ENCODE data around the gene TEX26.

Gene TEX26

DNA sequence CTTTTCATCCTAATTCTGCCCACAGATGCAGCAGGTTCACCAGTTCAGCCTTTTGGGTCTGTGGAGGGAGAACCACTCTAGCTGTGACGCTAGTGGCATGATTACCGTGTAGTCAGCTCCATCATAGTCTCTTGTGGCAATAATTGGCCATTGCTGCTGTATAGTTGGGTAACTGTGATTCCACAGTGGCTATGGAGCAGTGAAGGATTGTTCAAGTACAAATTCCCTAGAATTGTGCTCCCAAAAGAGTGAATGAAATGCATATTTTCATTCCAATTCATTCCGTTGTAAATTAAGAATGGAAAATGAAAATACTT, 856 bp downstream of the TEX26 start:
- Mint-ChIP-seq H3K4me1 (no peaks in the 10 kb centered on the region), H3K27me3 (peaks cover 49% of the 10 kb centered on the region)

DNA sequence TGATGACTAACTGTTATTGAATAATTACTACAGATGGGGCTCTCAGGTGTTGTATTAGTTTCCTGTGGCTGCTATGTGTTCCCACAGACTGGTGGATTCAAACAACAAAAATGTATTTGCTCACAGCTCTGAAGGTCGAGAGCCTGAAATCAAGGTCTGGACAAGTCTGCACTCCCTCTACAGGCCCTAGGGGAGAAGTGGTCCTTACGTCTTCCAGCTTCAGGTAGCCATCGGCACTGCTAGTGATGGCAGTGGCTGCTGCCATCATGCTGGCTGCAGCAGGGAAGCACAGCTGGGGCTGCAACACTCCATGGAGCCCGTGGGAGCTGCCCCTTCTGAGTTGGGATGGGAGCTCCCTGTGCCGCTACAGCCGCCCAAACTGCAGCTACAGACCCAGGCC, 1.9 kb downstream of the TEX26 start:
- H3K4me1 Mint-ChIP-seq: no peaks in the 10 kb centered on the region
- H3K4me3 Mint-ChIP-seq: no peak overlapping the region
- peaks cover 47% of the 10 kb centered on the region for H3K27me3 Mint-ChIP-seq
- ATAC-seq (no peak), DNase-seq (no peak)
- peaks cover 9% of the 10 kb centered on the region for H3K9me3 Mint-ChIP-seq
- no peaks in the 10 kb centered on the region for H3K36me3 Mint-ChIP-seq (ENCODE audit: low read depth)
- H3K27ac Mint-ChIP-seq: no peak overlapping the region

More for the DNA sequence above, 856 bp downstream of the TEX26 start:
- peaks cover 9% of the 10 kb centered on the region for H3K9me3 Mint-ChIP-seq
- ATAC-seq (no peak), DNase-seq (no peak)
- H3K27ac Mint-ChIP-seq: no peak overlapping the region
- no peak overlapping the region for H3K4me3 Mint-ChIP-seq
- H3K36me3 Mint-ChIP-seq (ENCODE audit: low read depth): no peaks in the 10 kb centered on the region

DNA sequence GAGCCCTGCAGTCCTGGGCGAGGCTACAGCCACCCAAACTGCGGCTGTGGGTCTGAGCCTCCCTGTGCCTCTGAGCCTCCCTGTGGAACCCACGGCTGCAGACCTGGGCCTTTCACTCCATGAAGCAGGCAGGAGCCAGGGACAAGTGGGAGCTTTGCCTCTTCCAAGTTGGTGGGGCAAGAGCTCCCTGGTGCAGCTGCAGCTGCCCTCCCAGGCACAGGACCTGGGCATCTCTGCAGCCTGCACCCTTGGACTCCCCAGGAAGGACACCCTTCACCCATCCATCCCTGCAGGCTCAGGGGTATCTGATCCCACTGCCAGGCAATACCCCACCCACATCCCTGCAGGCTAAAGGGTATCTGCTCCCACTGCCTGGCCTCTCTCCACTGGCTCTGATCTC, 2.3 kb downstream of the TEX26 start:
- ATAC-seq (no peak), DNase-seq (no peak)
- Mint-ChIP-seq H3K27ac (no peak overlapping the region), H3K27me3 (peaks cover 43% of the 10 kb centered on the region), H3K4me1 (no peaks in the 10 kb centered on the region), H3K9me3 (peaks cover 9% of the 10 kb centered on the region), H3K36me3 (ENCODE audit: low read depth) (no peaks in the 10 kb centered on the region), H3K4me3 (no peak overlapping the region)

DNA sequence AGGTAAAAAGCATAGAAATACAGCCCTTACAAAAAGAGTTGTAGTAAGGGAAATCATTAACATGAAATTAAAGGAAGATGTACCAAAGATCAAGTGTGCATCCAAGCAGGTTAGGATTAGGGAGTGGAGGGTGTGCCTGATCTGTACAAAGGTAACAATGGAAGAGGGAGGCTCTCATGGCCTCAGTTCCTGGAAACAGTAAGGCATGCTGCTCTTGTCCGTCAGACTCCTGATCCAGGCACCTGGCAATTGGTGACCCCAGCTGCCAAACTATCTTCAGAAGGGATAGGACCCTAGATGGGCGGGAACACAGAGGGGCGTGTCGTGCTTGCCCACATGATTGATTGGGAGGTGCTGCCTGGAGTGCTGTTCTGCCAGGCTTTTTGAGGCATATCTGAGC, 4.5 kb downstream of the TEX26 start:
- DNase-seq (no peak), ATAC-seq (no peak)
- no peak overlapping the region for H3K4me3 Mint-ChIP-seq
- peaks cover 9% of the 10 kb centered on the region for H3K9me3 Mint-ChIP-seq
- no peaks in the 10 kb centered on the region for H3K4me1 Mint-ChIP-seq
- H3K36me3 Mint-ChIP-seq (ENCODE audit: low read depth): no peaks in the 10 kb centered on the region
- H3K27ac Mint-ChIP-seq: no peak overlapping the region
- peaks cover 29% of the 10 kb centered on the region for H3K27me3 Mint-ChIP-seq

DNA sequence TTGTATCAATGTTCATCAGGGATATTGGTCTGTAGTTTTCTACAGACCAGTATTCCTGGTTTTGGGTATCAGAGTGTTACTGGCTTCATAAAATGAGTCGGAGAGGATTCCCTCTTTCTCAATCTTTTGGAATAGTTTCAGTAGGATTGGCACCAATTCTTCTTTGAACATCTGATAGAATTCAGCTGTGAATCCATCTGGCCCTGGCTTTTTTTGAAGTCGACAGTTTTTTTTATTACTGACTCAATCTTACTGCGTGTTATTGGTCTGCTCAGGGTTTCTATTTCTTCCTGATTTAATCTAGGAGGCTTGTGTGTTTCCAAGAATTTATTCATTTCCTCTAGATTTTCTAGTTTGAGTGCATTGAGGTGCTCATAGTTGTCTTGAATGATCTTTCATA, 11.4 kb downstream of the TEX26 start:
- ATAC-seq (no peak), DNase-seq (no peak)
- Mint-ChIP-seq H3K27ac (no peak overlapping the region), H3K9me3 (peaks cover 12% of the 10 kb centered on the region), H3K36me3 (ENCODE audit: low read depth) (no peaks in the 10 kb centered on the region), H3K4me1 (no peaks in the 10 kb centered on the region), H3K27me3 (peaks cover 24% of the 10 kb centered on the region), H3K4me3 (no peak overlapping the region)

DNA sequence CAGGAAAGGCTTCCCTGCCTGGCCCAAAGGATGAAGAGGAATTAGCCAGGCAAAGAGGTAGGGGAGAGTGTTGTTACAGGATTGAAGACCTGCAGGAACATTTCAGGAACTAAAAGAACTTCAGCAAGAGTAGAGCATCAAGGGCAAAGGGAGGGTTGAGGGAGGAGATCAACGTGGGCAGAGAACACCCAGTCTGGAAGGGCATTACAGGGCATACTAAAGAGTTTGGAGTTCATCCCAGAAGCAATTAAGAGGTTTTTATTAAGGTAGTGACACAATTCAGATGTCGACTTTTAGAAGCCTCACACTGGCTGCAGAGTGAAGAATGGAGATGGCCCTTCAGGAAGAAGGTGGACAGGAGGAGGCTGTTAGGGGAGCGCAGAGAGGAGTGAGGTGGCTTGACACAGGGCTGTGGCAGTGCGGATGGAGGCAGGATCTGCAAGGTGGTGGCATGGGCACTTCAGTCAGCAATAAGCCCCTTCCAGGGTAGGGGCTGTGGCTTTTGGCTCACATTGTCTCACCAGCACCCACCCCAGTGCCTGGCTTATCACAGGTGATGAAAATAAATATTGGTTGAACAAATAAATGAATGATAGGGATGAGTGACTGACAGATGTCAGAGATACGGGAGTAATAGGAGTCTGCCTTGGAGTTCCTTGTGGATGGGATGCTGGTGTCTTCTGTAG, 24.9 kb downstream of the TEX26 start:
- no peak for ATAC-seq
- H3K4me3 Mint-ChIP-seq: no peak overlapping the region
- H3K27ac Mint-ChIP-seq: no peak overlapping the region
- H3K27me3 Mint-ChIP-seq: peaks cover 45% of the 10 kb centered on the region
- no peaks in the 10 kb centered on the region for H3K4me1 Mint-ChIP-seq
- H3K9me3 Mint-ChIP-seq: peaks cover 25% of the 10 kb centered on the region
- no peak for DNase-seq
- no peaks in the 10 kb centered on the region for H3K36me3 Mint-ChIP-seq (ENCODE audit: low read depth)

DNA sequence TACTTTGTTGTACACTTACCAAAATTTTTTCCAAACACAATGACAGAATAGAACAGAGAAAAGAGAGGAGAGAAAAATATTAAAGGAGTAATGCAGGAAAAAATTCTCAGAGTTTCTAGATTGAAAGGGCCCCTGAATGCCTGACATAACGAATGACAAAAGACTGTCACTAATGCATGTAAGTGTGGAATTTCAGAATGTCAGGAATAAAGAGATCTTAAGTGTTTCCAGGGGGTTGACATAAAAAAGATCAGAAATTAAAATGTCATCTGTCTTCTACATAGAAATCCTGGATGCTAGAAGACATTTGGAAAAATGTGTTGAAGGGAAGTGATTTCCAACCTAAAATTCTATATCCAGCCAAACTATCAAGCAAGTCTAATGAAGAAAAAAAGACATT, 27.2 kb downstream of the TEX26 start:
- Mint-ChIP-seq H3K4me3 (no peak overlapping the region), H3K27me3 (peaks cover 47% of the 10 kb centered on the region), H3K27ac (no peak overlapping the region), H3K9me3 (peaks cover 25% of the 10 kb centered on the region), H3K36me3 (ENCODE audit: low read depth) (no peaks in the 10 kb centered on the region), H3K4me1 (no peaks in the 10 kb centered on the region)
- DNase-seq (no peak), ATAC-seq (no peak)

DNA sequence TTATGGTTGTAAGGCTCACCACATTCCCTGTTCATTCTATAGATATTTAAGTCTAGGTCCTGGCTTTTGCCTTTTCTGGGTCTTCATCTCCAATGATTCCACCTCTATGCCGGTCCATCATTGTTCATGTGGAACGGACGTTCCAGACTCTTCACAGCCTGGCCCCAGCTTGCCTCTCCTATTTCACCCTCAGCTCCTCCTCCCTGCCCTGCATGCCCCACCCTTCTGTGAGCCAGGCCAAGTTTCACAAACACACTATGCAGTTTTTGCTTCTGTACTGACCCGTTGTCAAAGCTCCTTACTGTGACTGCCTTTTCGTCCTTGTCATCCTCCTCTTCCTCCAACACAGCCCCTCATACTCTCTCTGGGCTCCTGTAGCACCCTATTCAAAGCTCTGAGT, 31.3 kb downstream of the TEX26 start:
- peaks cover 41% of the 10 kb centered on the region for H3K27me3 Mint-ChIP-seq
- no peak overlapping the region for H3K27ac Mint-ChIP-seq
- ATAC-seq (no peak), DNase-seq (no peak)
- no peak overlapping the region for H3K4me3 Mint-ChIP-seq
- peaks cover 16% of the 10 kb centered on the region for H3K9me3 Mint-ChIP-seq
- H3K4me1 Mint-ChIP-seq: no peaks in the 10 kb centered on the region
- no peaks in the 10 kb centered on the region for H3K36me3 Mint-ChIP-seq (ENCODE audit: low read depth)

DNA sequence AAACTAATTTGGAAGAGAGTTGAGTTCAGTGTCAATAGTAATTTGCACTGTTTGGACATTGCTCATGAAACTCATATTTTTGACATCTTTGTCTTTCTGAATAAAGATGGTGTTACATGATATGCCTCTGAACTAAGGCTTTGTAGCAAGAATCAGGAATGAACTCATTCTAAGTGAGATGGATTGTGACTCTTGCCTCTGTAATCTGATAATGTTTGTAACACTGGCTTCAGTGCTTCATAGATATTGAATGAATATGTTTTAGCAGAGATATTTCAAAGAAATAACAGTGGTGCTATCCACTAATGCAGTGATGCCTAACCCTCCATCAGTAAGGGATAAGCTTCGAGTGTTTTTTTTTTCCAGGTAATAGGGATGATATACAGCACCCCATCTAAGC, 32.9 kb downstream of the TEX26 start:
- ATAC-seq (no peak), DNase-seq (no peak)
- Mint-ChIP-seq H3K27me3 (peaks cover 38% of the 10 kb centered on the region), H3K4me3 (no peak overlapping the region), H3K36me3 (ENCODE audit: low read depth) (no peaks in the 10 kb centered on the region), H3K9me3 (peaks cover 6% of the 10 kb centered on the region), H3K27ac (no peak overlapping the region), H3K4me1 (no peaks in the 10 kb centered on the region)

DNA sequence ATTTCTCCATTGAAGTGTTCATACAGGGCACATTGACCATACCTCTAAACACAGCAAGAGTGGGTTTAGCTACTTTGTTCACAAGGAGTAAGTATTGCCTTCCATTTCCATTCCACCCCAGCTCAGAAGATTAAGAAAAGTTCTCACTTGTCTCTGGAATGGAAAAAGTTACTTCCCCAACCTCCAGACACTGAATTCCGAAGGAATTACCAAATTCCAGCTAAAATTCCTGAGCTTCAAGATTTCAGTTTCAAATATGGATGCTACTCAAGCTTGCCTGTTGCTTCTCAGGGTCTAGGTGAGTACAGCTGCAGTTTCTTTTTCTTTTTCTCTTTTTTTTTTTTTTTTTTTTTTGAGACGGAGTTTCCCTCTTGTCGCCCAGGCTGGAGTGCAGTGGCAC, 33.6 kb downstream of the TEX26 start:
- Mint-ChIP-seq H3K27me3 (peaks cover 39% of the 10 kb centered on the region), H3K4me1 (no peaks in the 10 kb centered on the region), H3K27ac (no peak overlapping the region), H3K4me3 (no peak overlapping the region), H3K36me3 (ENCODE audit: low read depth) (no peaks in the 10 kb centered on the region), H3K9me3 (peaks cover 6% of the 10 kb centered on the region)
- ATAC-seq (no peak), DNase-seq (no peak)

DNA sequence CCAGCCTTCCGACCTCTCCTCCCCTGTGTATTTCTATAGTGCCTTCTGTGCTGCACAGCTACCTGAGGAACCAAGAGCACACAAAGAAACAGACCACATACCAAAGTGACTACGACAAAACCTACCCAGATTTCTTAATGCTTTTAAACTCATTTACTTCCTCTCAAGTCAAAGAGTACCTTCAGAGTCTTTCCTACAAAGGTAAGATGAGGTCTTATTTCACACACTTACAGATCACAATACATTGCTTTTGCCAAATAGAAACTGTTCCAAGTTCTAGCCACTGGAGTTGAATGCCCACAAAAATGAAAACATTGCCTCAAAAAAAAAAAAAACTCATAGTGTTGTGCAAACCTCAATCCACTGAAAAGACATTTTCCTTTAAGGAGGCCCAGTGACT, 36.4 kb downstream of the TEX26 start:
- no peaks in the 10 kb centered on the region for H3K4me1 Mint-ChIP-seq
- no peak for DNase-seq
- no peaks in the 10 kb centered on the region for H3K36me3 Mint-ChIP-seq (ENCODE audit: low read depth)
- peaks cover 40% of the 10 kb centered on the region for H3K27me3 Mint-ChIP-seq
- no peaks in the 10 kb centered on the region for H3K9me3 Mint-ChIP-seq
- H3K27ac Mint-ChIP-seq: no peak overlapping the region
- no peak for ATAC-seq
- H3K4me3 Mint-ChIP-seq: no peak overlapping the region

DNA sequence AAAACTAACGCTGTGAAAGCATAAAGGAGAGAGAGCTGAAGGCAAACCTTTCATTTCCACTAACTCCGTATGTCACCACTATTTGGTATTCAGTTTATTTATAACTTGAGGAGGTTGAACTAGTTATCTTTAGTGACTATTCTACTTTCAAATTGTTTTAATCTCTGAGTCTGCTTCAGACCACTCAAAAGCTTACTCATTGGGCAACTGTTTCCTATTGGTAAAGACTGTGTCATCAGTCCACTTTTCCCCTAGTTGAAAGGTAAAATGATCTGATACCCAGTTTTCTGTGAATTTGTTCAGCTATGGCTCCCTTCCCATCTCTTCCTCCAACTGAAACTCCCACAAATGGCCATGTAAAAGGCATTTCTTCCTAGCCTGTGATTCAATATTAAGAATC, 39.1 kb downstream of the TEX26 start:
- H3K9me3 Mint-ChIP-seq: no peaks in the 10 kb centered on the region
- H3K4me3 Mint-ChIP-seq: no peak overlapping the region
- DNase-seq (no peak), ATAC-seq (no peak)
- H3K4me1 Mint-ChIP-seq: no peaks in the 10 kb centered on the region
- H3K27ac Mint-ChIP-seq: no peak overlapping the region
- peaks cover 41% of the 10 kb centered on the region for H3K27me3 Mint-ChIP-seq
- H3K36me3 Mint-ChIP-seq (ENCODE audit: low read depth): no peaks in the 10 kb centered on the region

DNA sequence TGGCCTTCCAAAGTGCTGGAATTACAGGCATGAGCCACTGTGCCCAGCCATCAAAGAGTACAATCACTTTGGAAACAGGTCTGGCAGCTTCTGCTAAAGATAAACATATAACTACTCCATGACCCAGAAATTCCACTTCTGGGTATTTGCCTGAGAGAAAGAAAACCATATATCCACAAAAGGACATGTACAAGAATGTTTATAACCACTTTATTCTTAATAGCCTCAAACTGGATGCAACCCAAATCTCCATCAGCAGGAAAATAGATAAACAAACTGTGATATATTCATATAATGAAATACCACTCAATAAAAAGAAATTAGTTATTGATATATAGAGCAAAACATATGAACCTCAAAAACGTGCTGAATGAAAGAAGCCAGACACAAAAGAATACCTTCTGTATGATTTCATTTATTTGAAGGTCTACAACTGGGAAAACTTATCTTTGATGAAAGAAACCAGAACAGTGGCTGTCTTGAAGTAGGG, 40.5 kb downstream of the TEX26 start:
- Mint-ChIP-seq H3K4me3 (no peak overlapping the region), H3K4me1 (no peaks in the 10 kb centered on the region), H3K36me3 (ENCODE audit: low read depth) (no peaks in the 10 kb centered on the region), H3K27me3 (peaks cover 45% of the 10 kb centered on the region), H3K27ac (no peak overlapping the region), H3K9me3 (no peaks in the 10 kb centered on the region)
- DNase-seq: no peak
- no peak for ATAC-seq

DNA sequence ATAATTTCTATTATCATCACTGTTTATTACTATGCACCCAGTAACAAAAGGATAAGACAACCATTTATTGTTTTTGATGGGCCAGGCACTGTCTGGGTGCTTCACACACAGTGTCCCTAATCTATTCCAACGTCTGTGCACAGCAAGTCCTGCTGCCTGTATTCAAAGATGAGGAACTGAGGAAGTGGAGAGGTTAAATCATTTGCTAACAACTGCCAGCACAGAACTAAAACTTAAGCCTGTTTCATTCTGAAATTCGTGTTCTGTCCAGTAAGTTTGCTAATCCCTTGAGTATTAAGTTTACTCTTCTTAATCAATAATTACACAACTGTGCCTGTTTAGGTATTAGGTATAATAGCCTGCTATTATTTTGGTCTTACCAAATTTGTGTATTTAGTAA, 41.9 kb downstream of the TEX26 start:
- Mint-ChIP-seq H3K4me3 (no peak overlapping the region), H3K36me3 (ENCODE audit: low read depth) (no peaks in the 10 kb centered on the region), H3K27me3 (peaks cover 43% of the 10 kb centered on the region), H3K4me1 (no peaks in the 10 kb centered on the region), H3K9me3 (no peaks in the 10 kb centered on the region), H3K27ac (no peak overlapping the region)
- ATAC-seq (no peak), DNase-seq (no peak)

DNA sequence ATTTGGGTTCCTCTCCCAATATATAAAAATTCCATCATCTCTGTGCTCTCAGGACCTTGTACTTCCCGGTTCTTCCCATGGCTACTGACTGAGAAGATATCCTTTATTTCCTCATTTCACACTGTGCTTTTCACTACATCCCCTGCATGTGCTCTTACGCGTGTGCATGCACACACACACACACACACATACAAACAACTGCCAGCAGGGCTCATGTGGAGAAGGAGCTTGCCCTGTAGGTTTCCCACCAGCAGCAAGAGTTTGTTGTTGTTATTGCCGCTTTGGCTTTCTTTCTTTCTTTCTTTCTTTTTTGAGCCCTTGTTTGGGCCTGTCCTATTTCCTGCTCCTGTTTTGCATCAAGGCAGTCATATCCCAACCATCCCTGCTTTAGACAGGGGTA, 43.6 kb downstream of the TEX26 start:
- Mint-ChIP-seq H3K9me3 (no peaks in the 10 kb centered on the region), H3K27me3 (peaks cover 38% of the 10 kb centered on the region), H3K4me3 (no peak overlapping the region), H3K4me1 (no peaks in the 10 kb centered on the region), H3K27ac (no peak overlapping the region), H3K36me3 (ENCODE audit: low read depth) (no peaks in the 10 kb centered on the region)
- DNase-seq (no peak), ATAC-seq (no peak)

Data from activated naive CD8-positive, alpha-beta T cell treated with anti-CD3 and anti-CD28 coated beads, Interleukin-2, amount 50 U/mL, for 24 hours (primary cell).